Bladder microvascular endothelial cell (primary cell): Measurements from ENCODE around the gene NR2C1. TPM values are rescaled to one million over a fixed set of nuclear protein-coding genes. Genes with fewer than 3 reads are reported as not detected.

Experiments used
- total RNA-seq: library from RNA; depleted of rRNA; stranded (reverse); fragments of >200 nt; gene quantifications from 2 replicates; pipeline ENCODE4 v1.2.3, GENCODE V29; 2014

The NR2C1 gene
- 15.1 and 35.5 TPM in 2 replicates for total RNA-seq

DNA sequence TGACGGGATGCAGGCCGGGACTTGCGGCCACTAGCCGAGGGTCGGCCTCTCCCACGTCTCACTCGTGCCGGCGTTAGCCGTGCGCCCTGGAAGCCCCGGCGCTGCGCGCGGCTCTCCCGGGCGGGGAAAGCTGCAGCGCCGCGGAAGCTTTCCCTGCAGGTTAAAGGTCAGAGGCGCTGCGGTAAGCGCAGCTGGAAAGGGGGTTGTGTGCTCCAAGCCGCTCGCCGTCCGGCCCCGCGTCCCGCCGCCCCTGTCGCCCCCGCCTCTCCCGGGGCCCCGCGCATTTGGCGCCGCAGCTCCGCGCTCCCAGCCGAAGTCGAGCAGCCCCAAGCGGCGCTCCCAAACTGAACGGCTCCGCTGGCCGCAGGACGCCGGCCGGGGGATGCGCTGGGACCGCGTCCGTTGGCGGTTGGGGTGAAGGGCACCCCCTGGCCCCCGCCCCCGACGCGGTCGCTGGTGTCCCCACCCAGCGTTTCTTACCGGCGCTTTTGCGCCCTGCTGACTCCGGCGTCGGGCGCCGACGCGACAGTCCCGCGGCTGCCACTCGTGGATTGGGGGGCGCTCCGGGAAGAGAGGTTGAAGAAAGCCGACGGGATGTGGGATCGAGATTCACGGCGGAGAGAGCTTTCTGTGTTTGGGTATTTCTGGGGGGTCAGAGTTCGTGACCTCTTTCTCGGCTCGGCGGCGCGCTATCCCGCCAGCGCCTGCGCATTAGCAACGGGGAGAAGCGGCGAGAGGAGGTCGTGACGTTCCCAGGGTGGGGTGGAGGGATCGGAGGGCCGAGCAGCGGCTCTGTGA lies at the start of gene NR2C1:
Gene NR2C1 (minus strand): TSS at position 719 of the 798 bp plus-strand sequence. CDS start 6,234 bp downstream, outside the sequence.

DNA sequence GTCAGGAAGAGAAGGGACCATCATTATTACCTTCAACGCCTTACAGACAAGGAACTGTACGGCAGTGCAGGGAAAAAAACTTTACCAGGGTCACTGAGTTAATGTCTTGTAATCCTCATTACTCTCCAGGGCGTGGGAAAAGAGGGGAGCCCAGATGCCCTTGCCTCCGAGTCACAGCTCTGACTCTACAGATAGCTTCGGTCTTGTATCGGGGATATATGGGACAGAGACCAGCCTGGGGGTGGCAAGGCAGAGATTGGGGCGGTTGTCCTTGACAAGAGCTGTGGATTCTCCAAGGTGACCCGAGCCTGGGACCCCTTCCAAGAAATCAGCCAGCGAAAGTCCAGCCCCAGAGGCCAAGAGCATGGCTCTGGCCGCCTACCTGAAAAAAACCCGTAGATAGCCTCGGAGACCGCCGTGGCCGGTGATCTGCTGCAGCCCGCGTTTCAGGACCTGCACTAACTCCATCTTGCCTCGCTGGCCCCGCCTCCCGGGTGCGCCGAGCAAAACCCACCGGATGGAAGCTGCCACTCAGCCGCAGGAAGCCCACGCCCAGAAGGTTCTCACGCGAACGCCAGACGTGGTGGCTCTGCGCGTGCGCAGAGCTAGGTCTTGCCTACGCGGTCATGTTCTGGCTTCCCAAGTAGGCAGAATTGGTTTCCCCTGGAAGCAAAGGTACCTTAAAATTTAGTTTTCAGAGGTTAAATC lies 70.1 kb downstream of the NR2C1 start, which contains the start of gene NDUFA12:
Gene NDUFA12 (minus strand): TSS at position 485 of the 708 bp plus-strand sequence. CDS start 17 bp downstream, at position 468.

Other genes with a start within 250 kb of the NR2C1 start
- gene NDUFA12, start 69.9 kb downstream of the NR2C1 start, total RNA-seq = 102 and 112 TPM in 2 replicates
- 8.6 and 24.5 TPM in 2 replicates for gene FGD6, start 143.8 kb upstream of the NR2C1 start, total RNA-seq
- gene VEZT, start 144.2 kb upstream of the NR2C1 start, total RNA-seq = 57.3 and 118 TPM in 2 replicates